Kasumi-1 (cell line): ENCODE results near the gene RTEL1.
A peak's percentile ranks its signal among the peaks of the same experiment; 100 is the strongest.
"Not testable (repeated sequence)": the region's sequence is repeated elsewhere in the genome, so short reads cannot be mapped to it uniquely, and the experiment has no call there.

ENCODE experiments used
- DNase-seq, 2 experiments: peaks; one replicate each; lab custom pipeline; 2025; lab: John Stamatoyannopoulos, UW

The RTEL1 gene

DNA sequence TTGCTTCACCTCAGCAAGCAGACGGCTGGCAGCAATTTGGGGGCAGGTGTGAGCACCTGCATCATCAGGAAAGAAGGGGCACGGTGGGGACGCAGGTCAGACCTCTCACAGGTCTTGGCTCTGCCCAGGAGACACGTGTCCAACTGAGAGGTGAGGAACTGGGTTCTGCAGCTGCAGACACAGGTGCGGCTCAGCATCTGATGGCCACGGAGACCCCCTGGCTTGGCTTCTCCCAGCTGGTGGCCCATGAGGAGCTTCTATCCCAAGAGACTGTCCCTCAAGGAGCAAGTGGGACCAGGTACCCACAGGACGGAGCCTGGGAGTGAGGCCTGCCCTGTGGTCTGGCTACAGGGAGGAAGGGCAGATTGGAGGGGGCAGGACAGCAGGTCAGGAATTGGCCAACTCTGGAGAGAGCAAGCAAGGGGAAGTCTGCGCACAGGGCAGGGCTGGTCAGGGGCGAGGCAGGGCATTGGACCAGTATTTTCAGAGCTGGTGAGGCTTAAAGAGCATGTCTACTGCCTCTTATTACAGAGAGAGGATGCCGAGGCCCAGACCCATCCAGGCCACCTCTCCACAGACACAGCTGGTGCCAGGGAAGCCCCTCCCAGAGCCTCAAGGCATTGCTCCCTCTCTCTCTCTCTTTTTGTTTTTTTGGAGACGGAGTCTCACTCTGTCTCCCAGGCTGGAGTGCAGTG, 9.1 kb upstream of the RTEL1 start:
- DNase-seq: no peak

GRCh38 chr20:63650486-63650885, 7.6 kb upstream of the RTEL1 start:
- not testable (repeated sequence) for DNase-seq

GRCh38 chr20:63651942-63652191, 6.2 kb upstream of the RTEL1 start:
- DNase-seq: no peak

DNA sequence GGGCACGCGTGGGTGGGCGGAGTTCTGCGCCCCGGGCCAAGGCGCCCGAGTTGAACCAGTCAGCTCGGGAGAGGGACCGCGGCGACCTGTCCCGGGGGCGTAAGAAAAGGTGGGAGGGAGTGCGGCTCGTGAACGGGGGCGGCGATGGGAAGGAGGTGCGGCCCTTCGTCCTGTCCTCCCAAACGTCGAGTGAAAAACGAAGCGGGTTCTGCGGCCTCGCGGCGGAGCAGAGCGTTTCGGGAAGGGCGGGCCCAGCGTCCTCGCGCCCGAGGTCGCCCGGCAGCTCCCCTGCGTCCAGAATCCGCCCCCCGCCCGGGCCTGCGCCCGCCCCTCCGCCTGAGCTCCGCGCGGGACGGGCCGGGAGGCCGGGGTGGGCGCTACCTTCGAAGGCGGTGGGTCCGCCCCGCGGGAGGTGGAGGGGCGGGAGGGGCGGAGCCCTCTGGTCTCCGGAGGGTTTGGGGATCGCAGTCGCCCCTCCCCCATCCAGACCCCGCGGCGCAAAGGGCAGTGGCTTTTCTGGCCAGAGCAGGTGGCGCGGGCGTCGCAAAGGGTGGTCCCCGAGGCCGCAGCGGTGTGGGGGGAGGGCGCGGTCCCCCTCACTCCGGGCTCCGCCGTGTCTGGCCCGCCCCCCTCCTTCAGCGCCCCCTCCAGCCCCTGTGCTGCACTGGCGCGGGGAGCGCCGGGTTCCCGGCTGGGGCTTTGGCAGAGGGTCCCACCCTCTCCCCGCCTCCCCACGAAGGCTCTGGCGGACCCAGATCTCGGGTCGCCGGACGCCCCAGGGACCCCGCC, 5.7 kb upstream of the RTEL1 start:
- peak in 1 of 2 experiments; percentile 8 for DNase-seq

GRCh38 chr20:63653041-63653973, 4.8 kb upstream of the RTEL1 start, which contains the start of gene STMN3:
Gene STMN3, minus strand, starts transcription at chr20:63653424. Its CDS starts 79 bp downstream, at chr20:63653345.
- peak; percentile 73 to 81 for DNase-seq

DNA sequence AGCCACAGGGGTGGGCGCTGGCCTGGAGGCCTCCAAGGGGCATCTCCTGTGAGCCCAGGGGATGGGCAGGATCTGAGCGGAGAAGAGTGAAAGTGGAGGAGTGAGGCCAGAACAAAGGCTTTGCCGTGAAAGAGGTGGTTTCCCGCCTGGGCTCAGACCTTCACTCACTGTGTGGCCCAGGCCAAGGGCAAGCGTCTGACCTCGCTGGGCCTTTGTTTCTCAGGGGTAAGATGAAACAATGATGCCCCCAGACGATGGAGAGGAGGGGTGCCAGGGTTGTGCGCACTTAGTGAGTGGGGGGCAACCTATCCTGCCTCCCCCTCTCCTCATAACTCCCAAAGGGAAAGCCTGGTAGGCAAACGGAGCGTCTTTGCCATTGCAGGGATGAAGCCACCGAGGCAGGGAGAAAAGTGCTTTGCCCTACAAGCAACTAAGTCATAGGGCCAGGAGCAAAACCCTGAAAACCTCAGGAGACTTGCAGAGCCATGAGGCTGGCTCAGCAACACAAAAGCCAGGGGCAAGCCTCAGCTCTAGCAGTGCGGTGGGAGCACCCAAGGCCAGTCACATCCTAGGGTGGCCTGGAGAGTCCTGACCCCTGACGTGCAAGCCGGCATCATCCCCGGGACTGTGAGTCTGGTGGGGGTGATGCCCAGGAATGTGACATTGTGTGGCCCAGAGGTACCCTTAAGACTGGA, 4.0 kb upstream of the RTEL1 start:
- no peak for DNase-seq

DNA sequence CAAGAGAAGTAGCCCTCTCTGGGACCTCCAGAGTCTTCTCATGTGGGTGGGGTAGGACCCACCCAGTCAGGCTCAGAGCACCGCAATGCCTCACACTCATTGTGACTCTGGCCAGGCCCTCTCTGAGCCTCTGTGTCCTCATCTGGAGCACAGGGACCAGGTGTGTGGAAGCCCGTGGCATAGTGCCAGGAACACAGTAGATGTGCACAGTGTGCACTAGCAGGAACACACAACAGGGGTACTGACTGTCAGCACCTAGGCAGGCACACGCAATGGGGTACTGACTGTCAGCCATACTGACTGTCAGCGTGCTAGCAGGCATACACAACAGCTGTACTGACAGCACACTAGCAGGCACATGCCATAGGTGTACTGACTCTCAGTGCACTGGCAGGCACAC, 2.9 kb upstream of the RTEL1 start:
- DNase-seq: no peak

DNA sequence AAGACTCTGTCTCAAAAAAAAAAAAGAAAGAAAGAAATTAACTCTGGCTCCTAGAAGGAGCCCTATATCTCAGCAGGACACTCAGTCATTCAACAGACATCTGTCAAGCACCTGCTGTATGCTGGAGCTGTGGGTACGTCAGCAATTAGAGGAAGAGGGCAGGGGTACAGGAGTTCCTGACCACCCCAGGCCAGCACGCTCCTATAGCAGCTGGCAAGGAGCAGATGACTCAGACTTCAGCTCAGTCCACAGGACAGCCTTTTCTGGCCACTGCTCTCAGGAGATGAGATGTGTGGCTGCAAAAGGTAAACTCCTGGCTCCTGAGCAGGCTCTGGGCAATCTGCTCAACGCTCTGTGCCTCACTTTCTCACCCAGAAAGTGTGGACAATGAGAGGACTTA, 1.7 kb upstream of the RTEL1 start:
- DNase-seq: no peak

- no peak for DNase-seq
These were observed 714 bp upstream of the RTEL1 start for GRCh38 chr20:63657260-63657936.

DNA sequence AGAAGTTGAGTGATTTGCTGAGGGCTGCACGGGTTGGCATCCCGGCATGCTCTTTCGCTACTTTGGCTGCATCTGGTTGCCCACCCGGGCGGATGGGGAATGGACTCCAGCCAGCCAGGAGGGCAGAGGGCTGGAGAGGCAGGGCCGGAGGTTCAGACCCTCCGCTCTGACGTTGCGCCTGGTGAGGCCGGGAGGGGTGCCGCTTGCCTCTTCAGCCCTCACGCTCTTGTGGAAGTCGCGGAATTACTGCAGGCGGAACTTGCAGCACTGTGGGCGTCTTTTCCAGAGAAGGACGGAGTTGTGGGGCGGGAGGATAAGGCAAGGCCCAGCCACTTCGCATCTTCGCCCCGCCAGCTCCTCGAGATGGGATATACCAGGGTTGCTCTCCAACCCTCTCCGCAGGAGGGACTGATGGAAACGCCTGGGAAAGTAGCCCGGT, 656 bp downstream of the RTEL1 start:
- peak; percentile 30 to 35 for DNase-seq

DNA sequence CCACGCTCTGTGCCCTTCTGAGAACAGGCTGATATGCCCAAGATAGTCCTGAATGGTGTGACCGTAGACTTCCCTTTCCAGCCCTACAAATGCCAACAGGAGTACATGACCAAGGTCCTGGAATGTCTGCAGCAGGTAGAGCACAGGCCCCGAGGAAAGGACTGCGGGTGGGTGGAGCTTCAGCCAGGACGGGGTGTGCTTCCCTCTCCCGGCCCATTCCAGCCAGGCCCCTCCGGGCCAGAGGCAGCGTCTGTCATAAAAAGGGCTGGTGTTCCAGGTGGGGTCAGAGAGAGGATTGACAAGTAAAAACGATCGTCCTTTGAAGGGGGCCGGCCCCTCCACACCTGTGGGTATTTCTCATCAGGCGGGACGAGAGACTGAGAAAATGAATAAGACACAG, 1.3 kb downstream of the RTEL1 start:
- no peak for DNase-seq

DNA sequence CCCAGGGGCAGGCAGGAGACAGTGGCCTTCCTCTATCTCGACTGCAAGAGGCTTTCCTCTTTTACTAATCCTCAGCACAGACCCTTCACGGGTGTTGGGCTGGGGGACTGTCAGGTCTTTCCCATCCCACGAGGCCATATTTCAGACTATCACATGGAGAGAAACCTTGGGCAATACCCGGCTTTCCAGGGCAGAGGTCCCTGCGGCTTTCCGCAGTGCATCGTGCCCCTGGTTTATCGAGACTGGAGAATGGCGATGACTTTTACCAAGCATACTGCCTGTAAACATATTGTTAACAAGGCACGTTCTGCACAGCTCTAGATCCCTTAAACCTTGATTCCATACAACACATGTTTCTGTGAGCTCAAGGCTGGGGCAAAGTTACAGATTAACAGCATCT, 2.1 kb downstream of the RTEL1 start:
- DNase-seq: not testable (repeated sequence)

GRCh38 chr20:63660622-63661021, 2.5 kb downstream of the RTEL1 start:
- no peak for DNase-seq

GRCh38 chr20:63661108-63661507, 3.0 kb downstream of the RTEL1 start:
- no peak for DNase-seq

DNA sequence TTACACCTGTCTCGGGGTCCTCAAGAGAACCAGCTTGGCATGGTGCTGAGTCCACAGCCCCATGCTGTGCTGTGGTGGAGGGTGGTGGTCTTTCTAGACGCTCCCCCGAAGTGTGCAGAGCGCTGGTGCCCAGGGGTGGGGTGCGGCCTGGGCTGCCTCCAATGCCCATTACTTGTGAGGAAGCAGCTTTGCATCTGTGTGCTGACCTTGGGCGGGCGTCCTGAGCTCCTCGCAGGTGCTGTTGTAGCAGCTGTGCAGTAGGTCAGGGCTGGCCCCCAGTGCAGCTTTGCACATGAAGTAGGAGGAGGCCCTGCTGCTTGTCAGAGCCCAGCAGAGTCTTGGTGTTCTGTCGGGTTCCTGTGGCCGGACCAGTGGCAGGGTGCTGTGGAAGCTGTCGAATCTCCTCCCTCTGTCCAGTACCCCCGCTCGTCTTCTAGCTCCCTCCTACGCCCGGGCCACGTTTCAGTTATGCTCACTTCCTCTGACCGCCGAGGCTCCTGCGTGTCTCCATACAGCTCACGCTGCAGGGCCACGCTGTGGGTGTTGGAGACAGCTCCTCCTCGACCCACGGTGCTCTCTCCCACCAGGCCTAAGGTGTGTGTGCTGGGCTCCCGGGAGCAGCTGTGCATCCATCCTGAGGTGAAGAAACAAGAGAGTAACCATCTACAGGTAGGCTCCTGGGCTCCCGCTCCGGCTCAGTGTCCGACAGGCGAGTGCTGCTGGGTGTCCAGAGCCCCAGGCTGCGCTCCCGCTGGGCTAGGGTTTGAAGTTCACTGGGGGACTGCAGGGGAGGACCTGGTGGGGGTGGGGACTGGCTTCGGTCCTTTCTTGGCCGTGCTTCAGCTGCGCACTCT, 4.1 kb downstream of the RTEL1 start:
- DNase-seq: no peak

DNA sequence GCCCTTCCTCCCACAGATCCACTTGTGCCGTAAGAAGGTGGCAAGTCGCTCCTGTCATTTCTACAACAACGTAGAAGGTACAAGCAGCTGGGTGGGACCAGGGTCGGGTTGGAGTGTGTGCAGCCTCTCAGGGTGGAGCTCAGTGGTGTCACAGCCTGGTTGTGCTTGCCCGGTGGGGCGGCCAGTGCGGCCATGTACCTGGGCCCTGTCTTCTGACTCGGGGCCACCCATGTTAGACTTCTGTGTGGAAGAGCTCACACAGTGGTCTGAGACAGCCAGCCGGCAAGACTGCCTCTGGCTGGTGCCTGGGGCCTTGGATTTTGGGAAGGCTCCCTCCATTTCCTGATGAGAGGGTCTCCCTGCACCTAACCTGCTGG, 4.7 kb downstream of the RTEL1 start:
- no peak for DNase-seq

DNA sequence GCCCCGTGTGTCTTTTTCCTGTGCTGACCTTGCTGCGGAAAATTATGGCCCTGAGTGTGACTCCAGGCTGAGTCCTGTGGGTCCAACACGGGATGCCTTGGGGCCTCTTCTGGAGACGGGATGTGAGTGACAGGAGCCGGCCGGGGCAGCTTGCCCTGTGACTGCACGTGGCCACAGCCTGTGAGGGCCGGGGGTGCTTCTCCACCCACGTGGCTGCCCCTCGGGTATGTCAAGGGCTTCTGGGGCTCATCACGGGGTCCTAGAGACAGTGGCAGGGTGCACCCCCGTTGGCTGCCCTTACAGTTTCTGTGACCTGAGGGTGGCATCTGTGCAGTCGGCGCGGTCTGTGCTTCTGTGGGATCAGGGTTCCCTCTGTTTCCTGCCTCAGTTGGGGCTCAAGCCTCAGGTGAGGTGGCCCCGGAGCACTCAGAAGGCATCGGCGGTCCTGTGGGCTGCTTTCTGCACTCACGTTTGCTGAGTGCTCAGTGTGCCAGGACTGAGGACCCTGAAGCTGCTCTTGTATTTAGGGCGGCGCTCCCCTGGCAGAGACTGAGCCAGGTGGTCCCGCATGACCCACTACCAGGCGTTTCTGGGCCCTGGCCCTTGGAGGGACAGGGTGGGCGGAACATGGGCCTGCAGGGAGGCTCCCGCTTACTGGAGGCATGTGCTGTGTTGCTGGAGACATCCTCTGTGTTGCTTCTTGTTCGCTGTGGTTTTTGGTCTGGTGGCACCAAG, 5.4 kb downstream of the RTEL1 start:
- no peak for DNase-seq

- no peak for DNase-seq
These were observed 6.2 kb downstream of the RTEL1 start for GRCh38 chr20:63664143-63664851.
